HEK293 (cell line): ENCODE data around the gene EIF2S3.

Source experiments
- GLI2 ChIP-seq: fragments of 450-650 bp; formaldehyde crosslinking; IDR thresholded peaks from 2 replicates; pipeline ENCODE4; 2017; ENCODE audit warnings: missing biosample characterization, missing genetic modification characterization, low read depth, borderline replicate concordance
- GLIS2 ChIP-seq: fragments of 450-650 bp; formaldehyde crosslinking; IDR thresholded peaks from 2 replicates; pipeline ENCODE4 v1.5.1; 2016; ENCODE audit warnings: missing biosample characterization, missing genetic modification characterization
- HOXC10 ChIP-seq: sonication (generic); formaldehyde crosslinking; IDR thresholded peaks from 2 replicates; pipeline ENCODE4 v1.8.1; 2023; ENCODE audit warnings: mild to moderate bottlenecking, missing genetic modification reagents
- MEIS1 ChIP-seq: sonication (generic); formaldehyde crosslinking; IDR thresholded peaks from 2 replicates; pipeline ENCODE4 v1.8.1; 2022; ENCODE audit warnings: missing genetic modification reagents, mild to moderate bottlenecking, borderline replicate concordance
- MYNN ChIP-seq: fragments of 450-650 bp; formaldehyde crosslinking; IDR thresholded peaks from 2 replicates; pipeline ENCODE4 v1.5.1; 2016; ENCODE audit warnings: missing biosample characterization, missing genetic modification characterization, borderline replicate concordance
- SALL2 ChIP-seq: fragments of 450-650 bp; formaldehyde crosslinking; IDR thresholded peaks from 2 replicates; pipeline ENCODE4 v1.5.0; 2017; ENCODE audit warnings: missing biosample characterization, mild to moderate bottlenecking, missing genetic modification characterization, borderline replicate concordance
- SP2 ChIP-seq: fragments of 450-650 bp; formaldehyde crosslinking; IDR thresholded peaks from 2 replicates; pipeline ENCODE4 v1.5.1; 2016; ENCODE audit warnings: missing biosample characterization, missing genetic modification characterization
- ZFP69B ChIP-seq: fragments of 450-650 bp; formaldehyde crosslinking; IDR thresholded peaks from 2 replicates; pipeline ENCODE4 v1.5.1; 2016; ENCODE audit warnings: missing biosample characterization, missing genetic modification characterization
- ZNF19 ChIP-seq: fragments of 450-650 bp; formaldehyde crosslinking; IDR thresholded peaks from 2 replicates; pipeline ENCODE4; 2016; ENCODE audit warnings: missing biosample characterization, missing genetic modification characterization, low read depth
- ZNF2 ChIP-seq: fragments of 450-650 bp; formaldehyde crosslinking; IDR thresholded peaks from 2 replicates; pipeline ENCODE4 v1.5.1; 2016; ENCODE audit warnings: missing biosample characterization, missing genetic modification characterization
- ZNF202 ChIP-seq: fragments of 450-650 bp; formaldehyde crosslinking; IDR thresholded peaks from 2 replicates; pipeline ENCODE4 v1.5.1; 2016; ENCODE audit warnings: missing biosample characterization, missing genetic modification characterization, borderline replicate concordance
- ZNF362 ChIP-seq: fragments of 450-650 bp; formaldehyde crosslinking; IDR thresholded peaks from 2 replicates; pipeline ENCODE4 v1.5.1; 2016; ENCODE audit warnings: missing biosample characterization, missing genetic modification characterization
- ZNF426 ChIP-seq: fragments of 450-650 bp; formaldehyde crosslinking; IDR thresholded peaks from 2 replicates; pipeline ENCODE4 v1.5.1; 2017; ENCODE audit warnings: missing biosample characterization, missing genetic modification characterization, mild to moderate bottlenecking, inconsistent platforms, moderate library complexity
- ZNF501 ChIP-seq: fragments of 450-650 bp; formaldehyde crosslinking; IDR thresholded peaks from 2 replicates; pipeline ENCODE4 v1.5.1; 2016; ENCODE audit warnings: missing biosample characterization, missing genetic modification characterization
- ZNF514 ChIP-seq: fragments of 450-650 bp; formaldehyde crosslinking; IDR thresholded peaks from 2 replicates; pipeline ENCODE4 v1.5.1; 2016; ENCODE audit warnings: missing biosample characterization, missing genetic modification characterization
- ZNF548 ChIP-seq: fragments of 450-650 bp; formaldehyde crosslinking; IDR thresholded peaks from 2 replicates; pipeline ENCODE4 v1.5.1; 2016; ENCODE audit warnings: missing biosample characterization, missing genetic modification characterization
- ZNF596 ChIP-seq: fragments of 450-650 bp; IDR thresholded peaks from 2 replicates; pipeline ENCODE4 v1.5.0; 2018; ENCODE audit warnings: missing biosample characterization, mild to moderate bottlenecking, missing genetic modification characterization, moderate library complexity
- ZNF623 ChIP-seq: fragments of 450-650 bp; formaldehyde crosslinking; IDR thresholded peaks from 2 replicates; pipeline ENCODE4 v1.5.1; 2016; ENCODE audit warnings: missing biosample characterization, missing genetic modification characterization
- ZNF660 ChIP-seq: fragments of 450-650 bp; IDR thresholded peaks from 2 replicates; pipeline ENCODE4 v1.5.1; 2018; ENCODE audit warnings: missing biosample characterization, mild to moderate bottlenecking, missing genetic modification characterization
- ZNF704 ChIP-seq: fragments of 450-650 bp; formaldehyde crosslinking; IDR thresholded peaks from 2 replicates; pipeline ENCODE4 v1.5.1; 2016; ENCODE audit warnings: missing biosample characterization, missing genetic modification characterization
- ZNF777 ChIP-seq: fragments of 450-650 bp; formaldehyde crosslinking; IDR thresholded peaks from 2 replicates; pipeline ENCODE4 v1.5.1; 2017; ENCODE audit warnings: missing biosample characterization, missing genetic modification characterization, borderline replicate concordance
- ZSCAN23 ChIP-seq: fragments of 450-650 bp; formaldehyde crosslinking; IDR thresholded peaks from 2 replicates; pipeline ENCODE4 v1.5.1; 2016; ENCODE audit warnings: missing biosample characterization, missing genetic modification characterization
- ZSCAN30 ChIP-seq: fragments of 450-650 bp; IDR thresholded peaks from 2 replicates; pipeline ENCODE4 v1.5.1; 2018; ENCODE audit warnings: missing biosample characterization, mild to moderate bottlenecking, missing genetic modification characterization, moderate library complexity
- ZXDB ChIP-seq: fragments of 450-650 bp; formaldehyde crosslinking; IDR thresholded peaks from 2 replicates; pipeline ENCODE4 v1.5.1; 2016; ENCODE audit warnings: missing biosample characterization, missing genetic modification characterization
- TF ChIP-seq, protein P1 (sequence below): IDR thresholded peaks from 2 replicates; pipeline ENCODE4 v1.6.1; 2011; ENCODE audit warnings: mild to moderate bottlenecking, low read depth, low read length, borderline replicate concordance
- TF ChIP-seq, protein P2 (sequence below): fragments of 450-650 bp; formaldehyde crosslinking; IDR thresholded peaks from 2 replicates; pipeline ENCODE4 v1.5.1; 2016; ENCODE audit warnings: missing biosample characterization, missing genetic modification characterization
- TF ChIP-seq, protein P3 (sequence below): fragments of 450-650 bp; formaldehyde crosslinking; IDR thresholded peaks from 2 replicates; pipeline ENCODE4; 2016; ENCODE audit warnings: missing biosample characterization, missing genetic modification characterization
- TF ChIP-seq, protein P4 (sequence below): fragments of 450-650 bp; formaldehyde crosslinking; conservative IDR thresholded peaks from 2 replicates; pipeline ENCODE4 v1.5.1; 2016; ENCODE audit warnings: low read depth, missing biosample characterization, missing genetic modification characterization

EIF2S3 gene

DNA sequence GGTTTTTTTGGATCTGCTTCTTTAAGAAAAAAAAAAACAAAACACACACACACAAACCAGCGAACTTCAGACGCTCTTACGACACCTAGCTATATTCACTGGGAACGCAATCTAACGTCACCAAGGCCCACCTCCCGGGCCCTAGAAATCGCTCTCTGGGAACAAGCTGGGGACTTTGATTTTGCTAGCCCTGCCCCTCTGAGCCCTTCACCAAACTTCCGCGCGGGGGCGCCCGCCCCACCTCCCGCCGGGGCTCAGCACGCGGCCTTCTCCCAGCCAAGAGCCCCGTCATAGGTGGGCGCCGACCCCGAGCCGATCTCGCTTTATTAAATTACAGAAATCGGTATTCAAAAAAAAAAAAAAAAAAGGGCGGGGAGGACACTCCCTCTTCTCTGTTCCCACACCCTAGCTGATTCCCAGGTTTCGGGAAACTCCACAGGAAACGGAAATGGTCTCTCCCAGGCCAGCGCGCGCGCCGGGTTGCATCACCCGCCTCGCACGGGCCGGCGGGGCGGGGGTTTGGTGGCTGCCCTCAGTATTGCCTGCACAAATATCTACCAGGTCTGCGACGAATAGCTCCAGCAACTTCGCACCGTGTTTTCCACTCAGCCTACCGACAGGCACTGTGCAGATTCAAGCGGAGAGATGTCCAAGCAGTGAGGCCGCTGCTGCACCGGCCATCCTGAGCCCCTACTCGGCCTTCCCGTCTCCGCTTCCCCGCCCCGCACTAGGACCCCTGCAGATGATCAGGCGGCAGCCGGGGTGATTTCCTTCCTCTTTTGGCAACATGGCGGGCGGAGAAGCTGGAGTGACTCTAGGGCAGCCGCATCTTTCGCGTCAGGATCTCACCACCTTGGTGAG is at the start of gene EIF2S3 (continued):
- peak; percentile 84 for TF ChIP-seq MYNN
- no peak for TF ChIP-seq ZNF777
- TF ChIP-seq, protein P1, sequence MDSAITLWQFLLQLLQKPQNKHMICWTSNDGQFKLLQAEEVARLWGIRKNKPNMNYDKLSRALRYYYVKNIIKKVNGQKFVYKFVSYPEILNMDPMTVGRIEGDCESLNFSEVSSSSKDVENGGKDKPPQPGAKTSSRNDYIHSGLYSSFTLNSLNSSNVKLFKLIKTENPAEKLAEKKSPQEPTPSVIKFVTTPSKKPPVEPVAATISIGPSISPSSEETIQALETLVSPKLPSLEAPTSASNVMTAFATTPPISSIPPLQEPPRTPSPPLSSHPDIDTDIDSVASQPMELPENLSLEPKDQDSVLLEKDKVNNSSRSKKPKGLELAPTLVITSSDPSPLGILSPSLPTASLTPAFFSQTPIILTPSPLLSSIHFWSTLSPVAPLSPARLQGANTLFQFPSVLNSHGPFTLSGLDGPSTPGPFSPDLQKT = peak; percentile 49; the same call in 1 of the 2 replicates
- no peak for TF ChIP-seq ZNF596 (tag by site-specific recombination)
- peak; percentile 83 for TF ChIP-seq GLIS2 (tag by site-specific recombination)
- no peak for TF ChIP-seq ZNF704
- TF ChIP-seq, protein P2, sequence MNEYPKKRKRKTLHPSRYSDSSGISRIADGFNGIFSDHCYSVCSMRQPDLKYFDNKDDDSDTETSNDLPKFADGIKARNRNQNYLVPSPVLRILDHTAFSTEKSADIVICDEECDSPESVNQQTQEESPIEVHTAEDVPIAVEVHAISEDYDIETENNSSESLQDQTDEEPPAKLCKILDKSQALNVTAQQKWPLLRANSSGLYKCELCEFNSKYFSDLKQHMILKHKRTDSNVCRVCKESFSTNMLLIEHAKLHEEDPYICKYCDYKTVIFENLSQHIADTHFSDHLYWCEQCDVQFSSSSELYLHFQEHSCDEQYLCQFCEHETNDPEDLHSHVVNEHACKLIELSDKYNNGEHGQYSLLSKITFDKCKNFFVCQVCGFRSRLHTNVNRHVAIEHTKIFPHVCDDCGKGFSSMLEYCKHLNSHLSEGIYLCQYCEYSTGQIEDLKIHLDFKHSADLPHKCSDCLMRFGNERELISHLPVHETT (tag by site-specific recombination) = peak; percentile 94
- TF ChIP-seq MEIS1 = no peak; the same call in 1 of the 2 replicates
- no peak for TF ChIP-seq ZNF19 (tag by site-specific recombination)
- TF ChIP-seq ZXDB = peak; percentile 100
- TF ChIP-seq SALL2 (tag by site-specific recombination) = no peak
- TF ChIP-seq, protein P3, sequence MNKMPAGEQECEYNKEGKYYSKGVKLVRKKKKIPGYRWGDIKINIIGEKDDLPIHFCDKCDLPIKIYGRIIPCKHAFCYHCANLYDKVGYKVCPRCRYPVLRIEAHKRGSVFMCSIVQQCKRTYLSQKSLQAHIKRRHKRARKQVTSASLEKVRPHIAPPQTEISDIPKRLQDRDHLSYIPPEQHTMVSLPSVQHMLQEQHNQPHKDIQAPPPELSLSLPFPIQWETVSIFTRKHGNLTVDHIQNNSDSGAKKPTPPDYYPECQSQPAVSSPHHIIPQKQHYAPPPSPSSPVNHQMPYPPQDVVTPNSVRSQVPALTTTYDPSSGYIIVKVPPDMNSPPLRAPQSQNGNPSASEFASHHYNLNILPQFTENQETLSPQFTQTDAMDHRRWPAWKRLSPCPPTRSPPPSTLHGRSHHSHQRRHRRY (tag by site-specific recombination) = no peak
- TF ChIP-seq, protein P4, sequence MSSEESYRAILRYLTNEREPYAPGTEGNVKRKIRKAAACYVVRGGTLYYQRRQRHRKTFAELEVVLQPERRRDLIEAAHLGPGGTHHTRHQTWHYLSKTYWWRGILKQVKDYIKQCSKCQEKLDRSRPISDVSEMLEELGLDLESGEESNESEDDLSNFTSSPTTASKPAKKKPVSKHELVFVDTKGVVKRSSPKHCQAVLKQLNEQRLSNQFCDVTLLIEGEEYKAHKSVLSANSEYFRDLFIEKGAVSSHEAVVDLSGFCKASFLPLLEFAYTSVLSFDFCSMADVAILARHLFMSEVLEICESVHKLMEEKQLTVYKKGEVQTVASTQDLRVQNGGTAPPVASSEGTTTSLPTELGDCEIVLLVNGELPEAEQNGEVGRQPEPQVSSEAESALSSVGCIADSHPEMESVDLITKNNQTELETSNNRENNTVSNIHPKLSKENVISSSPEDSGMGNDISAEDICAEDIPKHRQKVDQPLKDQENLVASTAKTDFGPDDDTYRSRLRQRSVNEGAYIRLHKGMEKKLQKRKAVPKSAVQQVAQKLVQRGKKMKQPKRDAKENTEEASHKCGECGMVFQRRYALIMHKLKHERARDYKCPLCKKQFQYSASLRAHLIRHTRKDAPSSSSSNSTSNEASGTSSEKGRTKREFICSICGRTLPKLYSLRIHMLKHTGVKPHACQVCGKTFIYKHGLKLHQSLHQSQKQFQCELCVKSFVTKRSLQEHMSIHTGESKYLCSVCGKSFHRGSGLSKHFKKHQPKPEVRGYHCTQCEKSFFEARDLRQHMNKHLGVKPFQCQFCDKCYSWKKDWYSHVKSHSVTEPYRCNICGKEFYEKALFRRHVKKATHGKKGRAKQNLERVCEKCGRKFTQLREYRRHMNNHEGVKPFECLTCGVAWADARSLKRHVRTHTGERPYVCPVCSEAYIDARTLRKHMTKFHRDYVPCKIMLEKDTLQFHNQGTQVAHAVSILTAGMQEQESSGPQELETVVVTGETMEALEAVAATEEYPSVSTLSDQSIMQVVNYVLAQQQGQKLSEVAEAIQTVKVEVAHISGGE (tag by site-specific recombination) = peak; percentile 93
- TF ChIP-seq ZSCAN30 (tag by site-specific recombination) = no peak; the same call in none of the 2 replicates
- peak; percentile 15; the same call in 1 of the 2 replicates for TF ChIP-seq ZFP69B (tag by site-specific recombination)
- TF ChIP-seq ZNF2 (tag by site-specific recombination) = 0 out of 2 replicates have a peak, but pooled peaks have one; percentile 63
- no peak for TF ChIP-seq ZNF202 (tag by site-specific recombination)
- TF ChIP-seq ZNF548 (tag by site-specific recombination) = no peak
- TF ChIP-seq HOXC10 (CRISPR knock-in tag) = 0 out of 2 replicates have a peak, but pooled peaks have one; percentile 70
- TF ChIP-seq ZNF362 (tag by site-specific recombination) = peak; percentile 85
- peak; percentile 65 for TF ChIP-seq ZNF660 (tag by site-specific recombination)
- TF ChIP-seq ZNF501 = peak; percentile 60; the same call in 1 of the 2 replicates
- TF ChIP-seq ZNF514 (tag by site-specific recombination) = no peak
- TF ChIP-seq ZNF426 (tag by site-specific recombination) = no peak
- peak; percentile 23; the same call in 1 of the 2 replicates for TF ChIP-seq ZNF623 (tag by site-specific recombination)
- peak; percentile 86 for TF ChIP-seq ZSCAN23 (tag by site-specific recombination)
- TF ChIP-seq SP2 (tag by site-specific recombination) = peak; percentile 89
- no peak; the same call in 1 of the 2 replicates for TF ChIP-seq GLI2 (tag by site-specific recombination)
